ENCODE measurements around the gene DBH.

The DBH gene

DNA sequence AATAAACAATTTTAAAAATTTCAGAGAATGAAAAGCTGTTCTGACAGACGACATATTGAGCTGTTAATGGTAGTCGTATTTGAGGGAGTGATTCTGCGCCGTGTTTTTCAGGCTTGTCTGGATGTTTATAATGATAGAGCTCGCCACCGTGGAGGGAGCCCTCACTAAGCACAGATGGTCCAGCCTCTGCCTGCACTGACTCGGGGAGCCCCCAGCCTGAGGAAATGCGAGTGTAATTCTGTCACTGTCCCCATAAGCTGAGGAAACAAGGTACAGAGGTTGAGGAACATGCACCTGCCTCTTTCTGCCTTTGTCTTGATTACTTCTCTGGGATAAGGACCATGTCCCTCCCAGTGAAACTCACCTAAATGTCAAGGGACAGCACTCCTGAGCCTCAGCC lies 7.4 kb upstream of the DBH start:
- no peak for DNase-seq

DNA sequence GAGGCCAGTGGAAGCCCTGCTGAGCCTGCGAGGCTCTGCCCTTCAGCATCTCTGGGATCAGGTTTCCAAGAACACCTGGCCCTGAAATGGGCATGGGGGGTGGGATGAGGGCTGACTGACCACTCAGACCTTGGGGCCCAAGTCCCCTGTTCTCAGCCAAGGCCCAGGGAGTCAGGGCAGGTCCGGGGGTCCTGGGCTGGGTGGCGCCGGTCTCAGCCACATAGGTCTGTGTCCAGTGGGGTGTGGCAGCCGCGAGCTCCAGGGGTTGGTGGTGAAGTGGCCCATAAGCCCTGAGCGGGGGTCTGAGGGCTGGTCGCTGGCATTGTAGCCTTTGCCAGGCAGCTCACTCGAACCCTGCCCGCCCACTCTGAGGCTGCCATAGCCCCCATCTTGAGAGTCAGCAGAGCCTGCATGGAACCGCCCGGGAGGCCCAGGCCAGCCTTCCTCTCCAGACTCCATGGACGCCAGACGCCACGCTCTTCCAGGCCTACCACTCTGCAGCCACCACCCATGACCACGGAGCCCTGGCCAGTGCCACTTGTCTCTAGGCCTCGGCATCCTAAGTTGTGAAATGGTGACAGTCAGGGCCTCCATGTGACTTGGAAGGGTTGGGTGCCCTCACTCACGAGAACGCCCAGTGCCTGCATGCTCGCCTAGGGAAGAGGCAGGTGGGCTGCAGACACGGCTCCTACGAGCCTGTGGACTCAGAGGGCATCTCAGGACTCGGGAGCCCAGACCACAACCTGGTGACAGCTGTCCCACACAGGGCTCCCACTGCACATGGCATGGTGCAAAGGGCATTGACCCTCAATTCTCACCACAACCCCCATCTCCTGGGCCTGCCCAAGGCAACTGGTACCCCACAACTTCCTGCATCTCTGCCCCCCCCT lies 6.7 kb upstream of the DBH start:
- no peak for DNase-seq

DNA sequence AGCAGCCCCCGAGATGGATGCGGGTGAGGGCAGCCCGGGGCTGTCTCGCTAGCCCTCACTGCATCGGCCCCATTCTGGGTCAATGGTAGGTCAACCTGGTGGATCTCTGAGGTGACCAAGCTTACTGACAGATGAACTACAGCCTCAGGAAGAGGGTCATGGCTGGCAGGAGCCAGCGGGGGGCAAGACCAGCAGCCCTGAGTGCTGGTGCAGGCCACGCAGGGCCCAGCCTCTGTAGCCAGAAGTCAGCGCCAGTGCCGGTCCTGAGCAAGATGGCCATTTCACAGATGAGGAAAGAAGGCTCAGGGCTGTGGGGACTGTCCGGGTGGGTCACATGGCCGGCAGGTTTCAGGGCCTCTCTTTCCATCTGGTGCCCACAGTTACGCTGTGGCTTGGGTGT lies 5.1 kb upstream of the DBH start:
- DNase-seq, result no peak

DNA sequence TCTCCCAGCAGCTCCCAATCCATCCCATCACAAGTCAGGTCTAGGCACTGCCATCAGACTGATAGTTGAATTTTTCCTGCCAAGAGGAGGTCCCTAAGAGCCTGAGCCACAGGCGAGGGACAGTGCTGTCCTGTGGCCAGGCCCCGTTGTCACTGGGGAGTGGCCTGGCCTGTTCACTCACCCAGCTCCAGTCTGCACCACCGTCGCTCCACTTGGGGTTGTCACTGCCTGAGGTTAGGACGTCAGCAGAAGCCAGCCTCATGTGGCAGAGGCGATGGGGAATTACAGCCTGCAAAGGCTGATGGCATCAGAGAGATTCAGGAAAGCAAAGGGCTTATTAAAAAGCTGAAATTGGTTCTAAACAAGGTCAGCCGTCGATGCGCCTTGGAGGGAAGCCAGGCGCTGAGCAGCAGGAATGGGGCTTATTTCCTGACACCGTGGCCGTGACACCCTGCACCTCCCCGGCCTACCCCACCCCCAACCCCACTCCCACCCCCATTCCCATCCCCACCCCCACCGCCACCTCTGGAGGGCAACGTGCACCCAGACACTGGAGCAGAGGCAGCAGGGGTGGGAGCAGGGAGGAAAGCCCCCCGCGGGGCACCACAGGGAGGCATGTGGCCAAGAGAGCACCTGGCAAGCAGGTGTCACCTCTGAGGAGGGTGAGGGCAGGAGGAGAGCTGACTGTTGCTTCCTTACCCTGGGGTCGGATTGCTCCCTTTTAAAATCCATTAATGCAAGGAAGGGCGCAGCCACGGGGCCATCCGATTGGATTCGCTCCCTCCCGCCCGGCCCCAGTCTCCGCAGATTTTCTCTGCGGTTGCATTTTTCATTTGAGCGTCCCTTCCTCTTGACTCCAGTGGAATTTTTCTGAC lies 3.1 kb upstream of the DBH start:
- DNase-seq, result peak; percentile 60

DNA sequence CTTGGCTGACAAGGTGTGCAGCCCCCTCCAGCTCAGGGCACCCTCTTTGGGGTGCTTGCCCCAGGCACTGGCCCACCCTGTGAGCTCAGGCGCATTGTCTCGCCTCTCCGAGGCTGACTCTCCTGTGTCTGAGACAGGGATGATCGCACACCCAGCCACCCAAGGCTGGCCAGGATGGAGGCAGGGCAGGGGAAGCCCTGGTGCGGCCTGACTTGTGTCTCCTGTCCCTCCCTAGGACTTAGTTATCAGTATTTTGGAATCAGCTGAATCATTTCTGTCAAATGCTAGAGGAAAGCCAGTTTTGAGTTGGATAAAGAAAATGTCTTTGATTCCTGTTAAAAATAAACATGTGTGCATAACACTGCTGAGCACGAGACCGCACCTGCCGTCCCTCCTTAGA lies 2.5 kb upstream of the DBH start:
- DNase-seq, result peak; percentile 55

DNA sequence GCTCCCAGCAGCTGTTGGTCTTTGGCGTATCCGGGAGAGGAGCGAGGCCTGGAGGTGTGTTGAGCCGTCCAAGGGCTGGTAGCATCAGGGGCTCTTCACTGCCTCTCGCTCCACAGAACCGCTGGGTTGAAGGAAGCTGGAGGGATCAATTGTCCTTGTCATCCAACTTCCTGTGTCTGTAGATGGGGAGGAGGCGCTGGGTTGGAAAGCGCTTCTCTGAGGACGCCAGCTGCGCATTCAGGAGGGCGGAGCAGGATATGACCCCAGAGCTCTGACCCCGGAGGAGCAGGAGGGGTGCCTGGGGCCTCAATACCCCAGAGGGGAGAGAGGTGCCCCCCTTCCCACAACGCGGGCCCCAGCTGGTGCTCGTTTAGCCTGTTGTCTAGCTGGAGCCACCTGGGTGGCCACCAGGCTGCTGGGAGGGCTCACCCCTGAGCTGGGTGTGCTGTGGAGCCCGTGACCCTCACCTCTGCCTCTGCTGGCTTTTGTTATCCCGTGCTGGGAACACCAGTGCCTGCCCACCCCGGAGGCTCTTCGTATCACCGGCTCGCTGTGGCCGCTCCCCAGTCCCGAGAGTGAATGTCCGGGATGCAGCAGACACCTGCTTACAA lies 2.0 kb upstream of the DBH start:
- peak; percentile 63 for DNase-seq

DNA sequence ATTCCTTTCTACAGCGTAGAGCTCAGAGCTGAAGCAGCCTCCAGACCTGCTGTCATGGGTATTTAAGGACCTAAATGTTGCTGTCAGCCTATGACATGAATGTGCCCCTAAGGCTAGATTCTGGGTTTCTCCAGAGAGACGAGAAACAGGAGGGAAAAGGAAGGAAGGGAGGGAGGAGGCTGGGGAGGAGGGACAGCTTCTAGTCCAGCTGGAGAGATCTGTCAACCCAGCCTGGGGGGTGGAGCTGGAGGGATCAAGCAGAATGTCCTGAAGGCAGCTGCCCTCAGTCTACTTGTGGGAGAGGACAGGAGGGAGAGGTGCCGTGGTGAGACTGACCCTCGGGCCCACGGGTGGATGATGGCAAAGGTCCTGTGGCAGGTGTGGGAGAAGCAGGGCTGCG lies 1.1 kb upstream of the DBH start:
- no peak for DNase-seq

DNA sequence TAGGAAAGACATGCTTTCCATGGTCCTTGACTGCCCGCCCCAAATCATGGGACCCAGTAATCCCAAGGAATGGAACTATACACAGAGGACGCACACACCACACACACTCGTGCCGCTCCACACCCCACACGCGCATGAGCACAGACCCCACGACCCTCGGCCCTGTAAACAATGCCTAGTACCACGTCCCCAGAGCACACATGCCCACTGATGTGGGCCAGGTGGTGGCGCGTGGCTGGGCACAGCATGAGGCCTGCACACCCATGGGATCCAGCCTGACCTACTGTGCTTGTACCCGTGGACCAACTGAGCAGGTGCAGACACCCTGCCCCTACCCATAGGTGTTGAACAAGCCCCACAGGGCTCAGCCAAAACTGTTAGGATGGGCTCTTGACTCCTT lies 739 bp downstream of the DBH start:
- DNase-seq, result no peak

DNA sequence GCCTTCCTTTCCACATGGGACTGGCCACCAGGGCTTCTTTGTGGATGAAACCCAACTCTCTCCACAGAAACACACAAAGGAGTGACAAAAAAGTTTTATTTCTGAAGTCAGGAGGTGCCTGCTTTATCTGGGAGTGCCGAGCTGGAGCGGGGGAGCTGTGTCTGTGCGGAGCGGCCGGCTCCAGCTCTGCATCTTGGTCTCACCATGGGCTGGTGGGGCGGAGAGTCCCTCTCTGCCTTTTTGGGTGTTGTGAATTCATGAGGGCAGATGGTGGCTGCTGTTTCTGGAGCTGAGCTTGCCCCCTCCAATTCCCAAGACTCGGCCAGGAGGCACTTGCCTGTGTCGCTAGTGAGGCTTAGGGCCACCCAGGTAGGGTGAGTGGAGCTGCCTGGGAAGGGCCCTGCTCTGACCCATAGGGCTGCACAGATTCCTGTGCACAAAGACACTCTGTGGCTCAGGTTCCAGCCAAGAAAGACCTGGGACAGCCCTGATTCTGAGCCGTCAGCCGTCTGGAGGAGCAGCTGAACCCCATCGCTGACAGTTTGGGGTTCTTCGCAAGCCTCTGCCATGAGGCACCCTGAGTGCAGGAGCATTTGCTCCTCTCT lies 1.4 kb downstream of the DBH start:
- no peak for DNase-seq

DNA sequence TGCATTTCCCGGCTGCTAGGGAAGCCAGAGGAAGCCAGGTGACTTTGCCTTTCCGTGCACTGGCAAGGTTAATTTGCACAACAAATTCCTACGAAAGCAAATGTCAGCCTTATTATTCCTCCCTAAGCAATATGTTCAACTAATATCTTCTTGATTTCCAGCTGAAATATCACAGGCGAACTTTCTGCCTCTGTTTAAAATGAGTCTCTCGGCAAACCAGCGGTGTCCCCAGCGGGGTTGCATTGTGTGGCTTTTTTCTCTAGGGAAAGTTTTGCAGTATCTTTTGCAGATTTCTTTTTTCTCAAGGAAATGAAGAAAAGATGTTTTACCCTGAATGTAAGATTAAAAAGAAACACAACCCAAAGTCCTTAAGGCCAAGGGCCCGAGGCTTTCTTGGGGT lies 1.9 kb downstream of the DBH start:
- DNase-seq, result no peak

DNA sequence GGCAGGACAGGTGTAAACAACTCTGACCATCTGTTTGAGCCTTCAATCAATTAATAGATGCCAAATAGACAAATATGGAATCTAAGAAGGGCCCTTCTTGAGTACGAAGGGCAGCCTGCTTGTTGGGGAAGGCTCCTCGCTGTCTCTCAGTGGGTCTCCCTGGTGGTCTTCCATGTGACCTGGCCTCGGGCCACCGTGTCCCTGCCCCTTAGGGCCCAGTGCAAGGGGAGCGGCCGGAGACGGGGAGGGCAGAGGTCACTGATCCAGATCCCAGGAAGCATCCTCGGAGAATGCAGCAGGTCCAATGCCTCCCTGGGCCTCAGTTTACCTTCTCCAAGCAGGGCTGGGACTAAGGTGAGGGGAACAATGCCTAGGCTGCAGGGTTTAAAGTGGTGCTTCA lies 2.5 kb downstream of the DBH start:
- DNase-seq, result no peak

DNA sequence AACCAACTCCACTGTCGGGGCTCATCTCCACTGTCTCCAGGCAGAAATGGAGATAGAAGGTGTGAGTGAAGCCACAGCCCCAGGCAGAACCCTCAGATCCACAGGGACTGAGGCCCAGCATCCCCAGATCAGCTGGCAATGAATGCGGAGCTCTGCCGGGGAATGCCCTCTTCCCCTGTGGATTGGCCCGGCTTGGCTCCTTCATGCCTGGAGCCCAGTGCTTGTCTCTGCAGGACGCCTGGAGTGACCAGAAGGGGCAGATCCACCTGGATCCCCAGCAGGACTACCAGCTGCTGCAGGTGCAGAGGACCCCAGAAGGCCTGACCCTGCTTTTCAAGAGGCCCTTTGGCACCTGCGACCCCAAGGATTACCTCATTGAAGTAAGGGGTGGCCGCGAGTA lies 3.5 kb downstream of the DBH start:
- DNase-seq, result no peak

DNA sequence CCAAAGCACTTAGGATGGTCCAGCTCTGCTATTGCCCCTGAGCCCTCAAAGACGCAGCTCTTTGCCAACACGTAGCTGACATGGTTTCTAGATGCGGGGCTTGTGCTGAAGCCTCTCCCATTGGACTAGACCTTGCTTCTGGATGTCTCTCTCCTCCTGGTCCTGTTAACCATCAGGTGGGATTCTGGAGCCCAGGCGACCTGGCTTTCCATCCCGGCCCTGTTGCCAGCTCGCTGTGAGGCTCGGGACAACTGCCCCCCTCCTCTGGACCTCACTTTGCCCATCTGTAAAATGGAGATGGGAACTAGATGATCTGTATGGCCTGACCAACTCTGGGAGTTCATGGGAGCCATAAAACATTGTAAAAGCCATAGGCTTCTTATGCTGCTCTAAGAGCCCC lies 4.0 kb downstream of the DBH start:
- no peak for DNase-seq

DNA sequence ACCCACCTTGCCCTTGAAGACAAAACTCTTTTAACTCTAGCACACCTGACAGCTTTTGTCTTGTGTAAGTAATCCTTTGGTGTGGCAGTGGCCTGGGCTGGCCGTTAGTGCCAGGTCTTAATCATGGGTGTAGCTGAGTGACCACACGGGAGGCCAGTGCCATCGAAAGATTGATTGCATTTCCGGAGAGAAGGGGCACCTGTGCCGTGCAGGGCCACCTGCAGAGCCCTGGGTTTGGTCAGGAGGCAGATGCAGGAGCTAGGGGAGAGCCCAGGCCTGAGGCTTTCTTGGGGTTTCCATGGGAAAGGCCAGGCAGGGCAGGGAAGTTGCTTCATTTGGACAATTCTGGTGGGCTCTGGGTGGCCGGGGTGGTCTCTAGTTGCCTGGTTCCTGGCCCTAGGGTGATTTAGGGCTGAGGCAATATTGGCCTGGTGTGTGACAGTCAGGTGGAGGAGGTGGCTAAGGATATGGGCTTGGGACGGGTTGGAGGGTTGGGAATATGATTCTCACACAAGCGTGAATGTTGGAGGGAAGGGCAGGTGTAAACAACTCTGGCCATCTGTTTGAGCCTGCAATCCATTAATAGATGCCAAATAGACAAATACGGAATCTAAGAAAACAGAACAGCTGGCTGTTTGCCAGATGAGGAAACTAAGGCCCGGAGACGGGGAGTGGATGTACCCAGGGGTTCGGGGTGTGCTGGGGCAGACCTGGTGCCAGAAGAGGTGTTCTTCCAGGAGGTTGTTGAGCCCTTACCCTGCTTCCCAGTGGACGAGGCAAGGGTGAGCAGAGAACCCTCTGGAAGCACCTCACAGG lies 4.6 kb downstream of the DBH start:
- no peak for DNase-seq

DNA sequence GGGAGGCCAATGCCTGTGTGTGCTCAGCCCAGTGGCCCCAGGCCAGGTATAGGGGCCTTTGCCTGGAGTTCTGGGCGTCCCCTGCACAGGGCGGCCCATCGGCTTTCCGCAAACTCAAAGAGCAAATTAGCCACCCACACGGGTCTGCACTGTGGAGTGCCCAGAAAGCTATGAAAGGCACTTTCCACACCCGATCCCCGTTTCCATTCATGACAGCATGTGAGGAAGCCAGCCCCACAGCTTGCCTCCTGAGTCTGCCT lies 5.2 kb downstream of the DBH start:
- DNase-seq, result no peak

DNA sequence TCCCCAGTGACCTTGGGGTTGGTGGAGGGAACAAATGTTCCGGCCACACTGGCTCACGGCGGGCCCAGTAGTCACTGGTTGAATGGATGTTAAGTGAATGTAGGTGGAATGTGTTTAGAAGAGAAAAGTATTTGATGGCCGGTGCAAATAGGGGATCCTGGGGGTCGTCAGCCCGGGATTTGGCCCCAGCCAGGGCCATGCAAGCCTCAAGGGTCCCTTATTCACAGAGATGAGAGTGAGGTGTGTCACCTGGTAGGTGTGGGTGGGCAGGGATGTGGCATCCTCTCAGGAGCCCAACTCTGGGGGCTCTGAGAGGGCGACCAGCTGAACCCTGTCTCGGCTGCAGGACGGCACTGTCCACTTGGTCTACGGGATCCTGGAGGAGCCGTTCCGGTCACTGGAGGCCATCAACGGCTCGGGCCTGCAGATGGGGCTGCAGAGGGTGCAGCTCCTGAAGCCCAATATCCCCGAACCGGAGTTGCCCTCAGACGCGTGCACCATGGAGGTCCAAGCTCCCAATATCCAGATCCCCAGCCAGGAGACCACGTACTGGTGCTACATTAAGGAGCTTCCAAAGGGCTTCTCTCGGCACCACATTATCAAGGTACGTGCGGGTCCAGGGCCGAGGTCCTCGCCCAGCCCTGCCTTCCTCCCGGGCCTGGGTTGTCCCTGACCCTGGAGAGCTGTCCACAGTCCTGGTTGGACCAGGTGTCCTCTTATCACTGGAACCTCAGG lies 5.9 kb downstream of the DBH start:
- no peak for DNase-seq

DNA sequence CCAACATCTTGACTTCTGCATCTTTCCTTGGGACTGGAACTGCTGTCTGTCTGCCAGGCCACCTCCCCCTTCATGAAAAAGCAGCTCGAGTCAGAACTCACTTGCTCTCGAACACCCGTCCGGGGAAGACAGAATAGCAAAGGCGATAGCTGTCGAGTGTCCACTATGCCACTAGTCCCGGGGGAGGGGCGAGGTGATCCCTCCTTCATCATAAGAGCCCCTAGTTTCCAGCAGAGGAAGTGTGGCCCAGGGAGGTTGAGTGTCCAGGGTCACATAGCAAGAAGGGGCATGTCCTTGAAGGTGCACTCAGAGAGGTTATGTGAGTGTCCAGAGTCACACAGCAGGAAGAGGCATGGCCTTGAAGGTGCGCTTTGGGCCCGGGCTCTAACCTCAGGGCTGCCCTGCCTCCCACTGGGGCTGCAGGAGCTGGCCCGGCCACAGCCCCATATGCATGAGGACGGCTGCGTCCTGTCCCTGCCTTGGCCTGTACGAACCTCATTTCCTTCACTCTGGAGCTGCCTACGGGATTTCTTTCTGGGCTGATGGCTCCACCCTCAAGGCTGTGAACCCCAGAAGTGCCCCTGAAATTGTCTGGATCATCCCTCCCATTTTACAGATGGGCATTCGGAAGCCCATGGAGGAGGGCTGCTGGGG lies 6.7 kb downstream of the DBH start:
- DNase-seq, result no peak

DNA sequence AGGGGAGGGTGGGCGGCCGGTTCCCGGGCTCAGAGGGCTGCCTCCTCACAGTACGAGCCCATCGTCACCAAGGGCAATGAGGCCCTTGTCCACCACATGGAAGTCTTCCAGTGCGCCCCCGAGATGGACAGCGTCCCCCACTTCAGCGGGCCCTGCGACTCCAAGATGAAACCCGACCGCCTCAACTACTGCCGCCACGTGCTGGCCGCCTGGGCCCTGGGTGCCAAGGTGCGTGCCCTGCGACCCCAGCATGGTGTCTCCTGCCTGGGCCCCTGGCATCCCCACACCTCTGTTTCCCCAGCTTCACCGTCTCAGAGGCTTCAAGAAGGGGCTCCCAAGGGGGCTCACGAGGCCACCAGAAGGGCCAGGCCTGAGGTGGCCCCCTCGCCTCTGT lies 7.2 kb downstream of the DBH start:
- no peak for DNase-seq

DNA sequence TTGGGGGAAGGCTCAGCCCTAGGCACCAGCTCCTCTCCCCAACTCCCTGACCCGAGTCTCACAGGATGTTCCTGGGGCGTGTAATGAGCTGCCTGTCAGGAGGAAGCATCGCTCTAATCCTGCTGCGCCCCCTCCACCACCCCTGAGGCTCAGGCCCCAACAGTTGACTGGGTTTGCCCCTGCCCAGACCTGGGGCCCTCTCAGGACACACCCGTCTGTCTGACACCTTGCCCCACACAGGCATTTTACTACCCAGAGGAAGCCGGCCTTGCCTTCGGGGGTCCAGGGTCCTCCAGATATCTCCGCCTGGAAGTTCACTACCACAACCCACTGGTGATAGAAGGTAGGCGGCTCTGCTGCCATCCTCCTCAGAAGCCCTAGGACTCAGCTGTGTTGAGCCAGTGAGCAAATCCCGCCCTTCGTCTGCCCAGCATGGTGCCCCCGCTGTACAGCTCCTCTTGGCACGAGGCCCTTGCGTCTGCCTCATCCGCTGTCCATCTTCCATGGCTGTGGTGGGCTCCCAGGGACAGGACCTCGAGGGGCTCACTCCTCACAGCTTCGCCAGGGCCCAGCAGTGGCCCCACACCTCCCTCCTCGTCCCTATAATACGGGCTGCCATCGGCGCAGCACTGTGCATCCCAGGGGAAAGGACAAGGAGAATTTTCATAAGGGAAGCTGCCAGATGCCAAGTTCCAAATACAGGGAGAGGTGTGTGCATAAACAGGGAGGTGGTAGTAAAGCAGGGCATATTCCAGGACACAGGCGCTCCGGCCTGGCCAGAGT lies 8.0 kb downstream of the DBH start:
- DNase-seq, result no peak

DNA sequence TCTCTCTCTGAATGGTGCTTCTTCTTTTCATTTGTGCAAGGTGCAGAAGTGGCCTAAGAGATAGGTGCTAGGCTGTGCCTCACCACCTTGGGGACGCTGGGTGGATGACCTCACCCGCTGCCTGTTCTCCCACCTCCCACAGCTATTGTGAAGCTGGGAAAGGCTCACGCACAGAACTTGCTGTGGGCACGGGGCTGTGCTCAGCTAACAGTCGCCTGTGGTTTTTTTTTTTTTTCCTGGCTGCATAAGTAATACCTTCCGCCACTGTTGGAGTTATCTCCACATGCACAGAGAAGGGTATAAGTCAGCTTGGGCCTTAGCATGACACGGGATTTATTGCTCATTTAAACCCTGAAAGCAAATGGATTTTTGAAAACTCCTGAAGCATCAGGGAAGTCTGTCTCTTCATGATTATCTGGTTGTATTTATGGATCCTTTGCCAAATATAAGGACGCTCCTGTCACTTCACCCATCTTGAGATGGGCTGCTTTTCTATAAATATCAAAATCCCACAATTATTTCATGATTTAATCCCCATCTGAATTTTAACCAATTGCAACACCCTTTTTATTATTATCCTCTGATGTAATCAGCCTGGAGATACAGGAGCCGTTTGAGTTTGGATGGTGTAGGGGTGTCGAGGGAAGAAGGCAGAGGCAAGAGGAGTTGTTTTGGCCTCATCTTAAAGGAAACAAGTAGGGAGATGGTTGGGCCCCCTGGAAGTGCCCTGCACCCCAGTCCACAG lies 9.0 kb downstream of the DBH start:
- DNase-seq, result no peak

Data from DMS79 (cell line).